GM19397 (cell line): ENCODE results near the gene MAP4K5.
A peak's percentile ranks its signal among the peaks of the same experiment; 100 is the strongest.
"Not testable (repeated sequence)": the region's sequence is repeated elsewhere in the genome, so short reads cannot be mapped to it uniquely, and the experiment has no call there.

Experiments
- ATAC-seq: cut with Tn5 transposase; IDR thresholded peaks from one replicate; pipeline ENCODE4 v1.9.1; 2021; ENCODE audit warnings: mild to moderate bottlenecking, moderate library complexity; ENCODE audit not compliant: unreplicated experiment

Gene MAP4K5

GRCh38 chr14:50532502-50533240 is at the start of gene MAP4K5:
Gene MAP4K5, minus strand, starts transcription at chr14:50532569. Its CDS starts 520 bp downstream, at chr14:50532049.
- peak; percentile 95 for ATAC-seq

DNA sequence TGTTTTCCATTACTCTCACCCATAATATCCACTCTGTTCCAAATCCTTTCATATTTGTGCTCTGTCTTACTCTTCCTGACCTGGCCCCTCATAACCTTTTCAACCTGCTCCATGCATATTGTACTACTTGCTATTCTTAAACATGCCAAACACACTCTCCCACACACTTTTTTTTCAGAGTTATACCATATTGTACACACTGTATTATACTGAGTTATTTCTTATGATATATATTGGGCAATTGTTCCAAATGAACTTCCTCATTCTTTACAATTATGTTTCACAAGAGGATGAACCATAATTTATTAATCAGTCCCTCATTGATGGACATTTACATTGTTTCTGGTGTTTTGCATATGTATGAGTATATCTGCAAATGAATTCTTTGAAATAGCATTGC is 46.1 kb upstream of the MAP4K5 start:
- ATAC-seq: no peak

GRCh38 chr14:50577982-50578381 is 45.6 kb upstream of the MAP4K5 start:
- no peak for ATAC-seq

- ATAC-seq: no peak
Measured at GRCh38 chr14:50575769-50576168, 43.4 kb upstream of the MAP4K5 start.

DNA sequence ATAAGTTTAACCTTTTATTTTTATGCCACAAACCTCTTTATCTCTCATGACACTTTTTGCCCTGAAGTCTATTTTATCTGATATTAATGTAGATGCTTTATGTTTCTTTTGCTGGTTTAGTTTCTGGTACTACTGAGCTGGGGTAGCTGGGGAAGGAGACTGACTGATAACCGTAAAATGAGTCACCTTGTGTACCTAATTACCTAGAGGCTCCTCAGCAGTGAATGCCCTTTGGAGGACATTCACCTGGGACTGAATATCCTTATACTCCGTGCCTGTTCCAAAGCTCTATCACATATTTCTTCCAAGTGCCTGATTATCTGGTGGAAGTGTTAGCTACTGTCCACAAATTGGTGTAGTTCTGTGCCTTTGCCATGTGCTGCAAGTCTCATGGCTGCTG is 41.5 kb upstream of the MAP4K5 start:
- no peak for ATAC-seq

GRCh38 chr14:50569714-50570274 is 37.4 kb upstream of the MAP4K5 start:
- ATAC-seq: no peak

GRCh38 chr14:50562841-50563240 is 30.5 kb upstream of the MAP4K5 start:
- no peak for ATAC-seq

DNA sequence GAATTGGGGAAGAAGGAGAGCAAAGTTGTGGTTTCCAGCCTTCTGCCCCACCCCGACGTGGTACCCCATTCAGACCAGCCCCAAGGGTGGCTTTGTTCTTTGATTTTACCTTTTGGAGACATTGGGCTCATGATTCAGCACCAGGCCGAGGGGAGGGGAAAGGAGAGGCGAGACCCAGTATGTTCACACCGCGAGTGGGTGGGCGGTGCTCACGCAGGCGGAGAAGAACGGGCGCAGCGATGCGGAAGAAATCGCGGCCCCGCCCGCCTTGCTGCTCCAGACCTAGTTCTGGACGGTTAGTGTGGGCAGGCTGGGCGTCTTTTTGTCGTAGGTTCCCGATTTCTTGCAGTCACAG is 28.5 kb upstream of the MAP4K5 start:
- ATAC-seq: no peak

DNA sequence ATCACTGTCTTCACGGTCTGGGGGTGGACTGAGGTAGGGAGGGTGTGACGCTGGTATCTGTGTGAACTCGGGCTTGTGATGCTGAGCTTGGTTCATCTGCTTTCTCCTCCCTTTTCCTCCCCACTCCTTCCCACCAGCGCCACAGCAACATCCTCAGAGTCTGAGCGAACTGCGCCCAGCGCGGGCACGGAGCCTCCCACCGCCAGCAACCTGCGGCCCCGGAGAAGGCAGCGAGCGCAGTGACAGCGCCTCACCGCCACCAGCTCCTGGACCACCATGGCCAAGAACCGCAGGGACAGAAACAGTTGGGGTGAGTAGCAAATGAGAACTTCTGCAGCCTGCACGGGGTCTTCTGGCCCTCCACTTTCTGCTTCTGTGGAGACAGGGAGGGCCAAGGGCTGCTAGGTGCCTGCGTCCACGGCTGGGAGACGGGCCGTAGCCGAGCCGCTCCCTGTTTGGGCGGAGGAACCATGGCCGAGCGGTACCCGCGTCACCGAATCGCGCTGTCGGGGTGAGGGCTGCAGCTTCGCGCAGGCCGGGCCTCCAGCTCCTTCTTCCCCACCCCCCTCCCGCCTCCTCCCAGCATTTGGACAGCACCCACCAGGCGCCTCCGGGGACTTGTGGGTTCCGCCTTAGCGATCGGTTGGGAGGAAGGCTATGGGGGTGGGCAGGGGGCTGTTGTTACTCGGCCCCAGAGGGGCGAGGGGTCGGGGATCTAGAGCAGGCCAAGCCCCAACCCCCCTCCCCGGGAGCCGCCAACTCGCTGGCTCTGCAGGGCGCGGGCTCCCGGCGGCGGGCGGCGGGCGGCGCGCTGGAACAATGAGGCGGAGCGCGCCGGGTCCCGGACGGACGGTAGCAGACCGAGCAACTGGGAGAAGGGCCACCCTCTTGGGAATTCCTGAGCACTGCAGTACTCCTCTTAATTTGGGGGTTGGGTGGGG is 27.9 kb upstream of the MAP4K5 start, which contains the start of gene ATL1:
Gene ATL1, plus strand, starts transcription at position 156 of the 941 bp plus-strand sequence. Its CDS starts 121 bp downstream, at position 277.
- no peak for ATAC-seq

DNA sequence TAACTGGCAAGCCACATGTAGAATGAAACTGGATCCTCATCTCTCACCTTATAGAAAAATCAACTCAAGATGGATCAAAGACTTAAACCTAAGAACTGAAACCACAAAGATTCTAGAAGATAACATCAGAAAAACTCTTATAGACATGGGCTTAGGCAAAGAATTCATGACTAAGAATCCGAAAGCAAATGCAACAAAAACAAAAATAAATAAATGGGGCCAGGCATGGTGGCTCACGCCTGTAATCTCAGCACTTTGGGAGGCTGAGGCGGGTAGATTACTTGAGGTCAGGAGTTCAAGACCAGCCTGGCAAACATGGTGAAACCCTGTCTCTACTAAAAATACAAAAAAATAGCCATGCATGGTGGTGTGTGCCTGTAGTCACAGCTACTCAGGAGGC is 20.4 kb upstream of the MAP4K5 start:
- not testable (repeated sequence) for ATAC-seq

- ATAC-seq: no peak
Measured at GRCh38 chr14:50551877-50552276, 19.5 kb upstream of the MAP4K5 start.

DNA sequence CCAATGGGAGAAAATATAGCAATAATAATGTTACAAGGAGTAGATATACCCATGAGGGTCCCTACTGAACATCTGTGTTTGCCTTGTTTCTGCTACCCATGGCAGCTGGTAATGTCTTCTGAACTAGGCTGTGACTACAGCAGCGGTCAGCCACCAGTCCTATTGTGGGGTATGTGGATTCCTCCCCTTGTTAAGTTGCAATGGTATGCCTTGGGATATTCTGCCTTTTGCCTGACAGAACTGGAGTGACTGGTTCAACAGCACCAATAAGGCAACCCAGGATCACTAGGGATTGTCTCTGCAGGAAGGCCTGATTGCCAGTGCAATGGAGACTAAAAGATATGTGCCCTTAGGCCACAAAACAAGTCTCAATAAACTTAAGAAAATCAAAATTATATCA is 17.9 kb upstream of the MAP4K5 start:
- ATAC-seq: no peak

GRCh38 chr14:50545618-50546017 is 13.2 kb upstream of the MAP4K5 start:
- ATAC-seq: no peak

GRCh38 chr14:50544911-50545310 is 12.5 kb upstream of the MAP4K5 start:
- ATAC-seq: no peak

GRCh38 chr14:50542941-50543418 is 10.6 kb upstream of the MAP4K5 start:
- no peak for ATAC-seq

DNA sequence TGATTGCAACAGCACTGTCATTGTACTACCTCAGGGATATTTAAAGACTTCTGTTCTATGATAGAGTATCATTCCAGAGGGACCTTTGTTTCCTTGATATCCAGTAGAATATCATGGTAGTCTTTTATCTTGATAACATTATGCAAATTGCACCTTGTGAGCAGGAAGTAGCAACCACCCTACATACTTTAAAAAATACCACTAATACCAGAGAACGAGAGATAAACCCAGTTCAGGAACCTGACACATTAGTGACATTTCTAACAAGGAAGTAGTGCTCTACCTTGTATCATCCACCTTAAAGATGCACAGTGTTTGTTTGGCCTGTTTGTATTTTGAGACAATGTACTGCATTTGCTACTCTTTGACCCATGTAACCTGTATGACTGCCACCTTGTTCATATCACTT is 8.8 kb upstream of the MAP4K5 start:
- ATAC-seq: no peak

- no peak for ATAC-seq
Measured at GRCh38 chr14:50539051-50539450, 6.7 kb upstream of the MAP4K5 start.

GRCh38 chr14:50538034-50538433 is 5.7 kb upstream of the MAP4K5 start:
- ATAC-seq: not testable (repeated sequence)

DNA sequence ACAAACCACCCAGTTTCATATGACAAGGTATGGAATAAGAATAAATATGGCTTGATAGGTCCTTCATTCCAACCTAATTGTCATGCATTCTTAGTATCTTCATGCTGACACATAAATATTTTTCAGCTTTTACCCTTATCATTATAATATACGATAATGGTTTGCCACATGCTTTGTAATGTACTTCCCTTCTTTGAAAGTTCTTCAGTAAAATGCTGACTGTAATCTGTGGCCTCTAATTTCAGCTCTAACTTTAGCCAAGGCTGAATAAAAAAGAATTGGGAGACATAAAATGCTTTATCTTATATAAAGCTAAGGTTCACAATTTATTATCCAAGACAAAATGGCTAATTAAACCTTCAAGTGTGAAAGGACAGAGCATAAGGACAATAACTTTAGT is 2.6 kb upstream of the MAP4K5 start:
- ATAC-seq: no peak

DNA sequence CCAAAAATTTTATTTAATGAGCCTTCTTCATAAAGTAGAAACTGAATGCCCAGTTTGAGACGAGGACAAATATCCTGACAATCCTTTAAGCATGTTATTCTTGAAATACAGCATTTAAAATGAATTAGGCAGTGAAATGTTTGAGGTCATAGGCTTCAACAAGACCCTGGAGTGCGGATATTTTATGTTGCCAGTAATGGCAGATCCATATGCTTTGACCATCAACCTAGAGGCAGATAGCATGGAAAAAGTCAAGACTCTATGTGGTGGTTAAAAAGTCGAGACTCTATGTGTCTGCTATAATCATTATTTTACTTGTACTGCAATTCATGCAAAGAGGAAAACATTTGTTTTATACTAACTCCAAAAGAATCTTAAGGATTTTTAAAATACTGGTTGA is 2.0 kb upstream of the MAP4K5 start:
- no peak for ATAC-seq

DNA sequence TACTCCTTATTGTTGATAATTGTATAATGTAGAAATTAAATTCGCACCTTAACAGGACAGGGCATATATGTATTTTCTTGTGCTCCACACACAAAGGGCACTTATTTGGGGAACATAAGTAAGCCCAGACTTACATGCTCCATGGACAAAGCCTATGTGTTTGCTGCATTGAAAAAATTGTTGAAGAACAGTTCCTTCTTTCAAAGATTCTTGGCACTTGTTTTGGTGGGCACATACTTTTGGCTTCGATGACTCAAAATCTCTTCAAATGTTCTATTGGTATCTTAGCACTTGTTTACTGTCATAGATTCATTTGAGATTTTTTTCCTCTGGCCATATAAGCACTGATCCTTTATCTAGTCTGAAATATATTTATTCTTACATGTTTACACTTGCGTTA is 1.4 kb upstream of the MAP4K5 start:
- ATAC-seq: no peak
